CD4-positive, CD25-positive, alpha-beta regulatory T cell (primary cell): Measurements from ENCODE around the gene TAC3. TPM values are rescaled to one million over a fixed set of nuclear protein-coding genes. Genes with fewer than 3 reads are reported as not detected.
"Not testable (repeated sequence)": the region's sequence is repeated elsewhere in the genome, so short reads cannot be mapped to it uniquely, and the experiment has no call there.

Experiments used
- ATAC-seq, 2 donors: fragments of 150-1000 bp; cut with Tn5 transposase; one replicate each; pipeline ENCODE4 v1.10.0; 2021; ENCODE audit warnings: low read depth in 2 of 2, moderate number of reproducible peaks in 2 of 2, moderate library complexity in 1 of 2
- DNase-seq, 3 donors: peaks; one replicate each; pipeline versions ENCODE4 v3.0.0 to v3.0.0-alpha.2; 2012 to 2022; ENCODE audit warnings: mixed read lengths in 1 of 3
- H3K27ac ChIP-seq: one replicate; pipeline ENCODE4 v1.7.0; 2013; ENCODE audit warnings: mild to moderate bottlenecking, low read length; ENCODE audit not compliant: insufficient read depth, poor library complexity, severe bottlenecking
- H3K27me3 ChIP-seq: one replicate; pipeline ENCODE4 v1.7.0; 2013; ENCODE audit warnings: low read length; ENCODE audit not compliant: control insufficient read depth, insufficient read depth
- H3K36me3 ChIP-seq: one replicate; pipeline ENCODE4 v1.7.0; 2013; ENCODE audit warnings: mild to moderate bottlenecking, low read length, moderate library complexity; ENCODE audit not compliant: control insufficient read depth, insufficient read depth
- H3K4me1 ChIP-seq: 2 replicates; pipeline ENCODE4 v1.7.0; 2013; ENCODE audit warnings: mild to moderate bottlenecking, low read length; ENCODE audit not compliant: insufficient read depth, control insufficient read depth, poor library complexity, severe bottlenecking
- H3K4me3 ChIP-seq: one replicate; pipeline ENCODE4 v1.7.0; 2013; ENCODE audit warnings: low read depth, mild to moderate bottlenecking, low read length, moderate library complexity
- H3K9me3 ChIP-seq, 2 experiments: 1 replicate in 1 of 2; 2 replicates in 1 of 2; pipeline ENCODE4 v1.7.0; 2013; ENCODE audit warnings: low read length in 2 of 2, mild to moderate bottlenecking in 1 of 2, moderate library complexity in 1 of 2; ENCODE audit not compliant: control insufficient read depth in 2 of 2
- H3K27ac Mint-ChIP-seq, 3 donors: one replicate each; pipeline ENCODE4 v1.8.0; 2020 to 2022; ENCODE audit warnings: mild to moderate bottlenecking in 3 of 3, mixed read lengths in 3 of 3, moderate library complexity in 2 of 3
- H3K27me3 Mint-ChIP-seq: one replicate; pipeline ENCODE4 v1.8.0; 2022; ENCODE audit warnings: mild to moderate bottlenecking, mixed read lengths
- H3K36me3 Mint-ChIP-seq: one replicate; pipeline ENCODE4 v1.8.0; 2020; ENCODE audit warnings: mixed read lengths
- H3K4me1 Mint-ChIP-seq, 4 donors: one replicate each; pipeline ENCODE4 v1.8.0; 2020 to 2022; ENCODE audit warnings: mixed read lengths in 4 of 4, mild to moderate bottlenecking in 1 of 4
- H3K4me3 Mint-ChIP-seq, 4 donors: one replicate each; pipeline ENCODE4 v1.8.0; 2020 to 2022; ENCODE audit warnings: mild to moderate bottlenecking in 4 of 4, mixed read lengths in 4 of 4, moderate library complexity in 3 of 4
- H3K9me3 Mint-ChIP-seq, 7 donors: one replicate each; pipeline ENCODE4 v1.8.0; 2020 to 2022; ENCODE audit warnings: mixed read lengths in 7 of 7, mild to moderate bottlenecking in 3 of 7, moderate library complexity in 2 of 7
- polyA plus RNA-seq, 4 donors: library from polyadenylated mRNA; unstranded; fragments of 300-500 nt; fragmentation: Illumina TruSeq; gene quantifications; one replicate each; pipeline ENCODE4 v1.2.3, GENCODE V29; 2021
- total RNA-seq: library from RNA; stranded (reverse); gene quantifications from one replicate; pipeline ENCODE4 v1.2.3, GENCODE V29; 2022

TAC3 gene
- total and polyA plus RNA-seq, 5 donors from 2014 or later: not detected

GRCh38 chr12:56978397-56979138 lies 37.8 kb downstream of the TAC3 start:
- H3K27ac ChIP-seq: no peak overlapping the region
- no peak overlapping the region for H3K4me3 ChIP-seq
- no peaks in the 10 kb centered on the region for H3K36me3 ChIP-seq
- Mint-ChIP-seq H3K4me1 (no peaks in the 10 kb centered on the region), H3K4me3 (no peak overlapping the region), H3K27me3 (peaks cover 11% of the 10 kb centered on the region), H3K9me3 (peaks cover 0 to 2% (median 0%) of the 10 kb centered on the region in 7 donors), H3K27ac (peak overlapping the region in 1 of 3 donors; percentile 50), H3K36me3 (no peaks in the 10 kb centered on the region)
- H3K9me3 ChIP-seq: no peaks in the 10 kb centered on the region
- ATAC-seq (no peak), DNase-seq (no peak)
- no peaks in the 10 kb centered on the region for H3K4me1 ChIP-seq
- no peaks in the 10 kb centered on the region for H3K27me3 ChIP-seq

GRCh38 chr12:56977361-56977760 lies 39.0 kb downstream of the TAC3 start:
- not testable (repeated sequence) for H3K27ac ChIP-seq, H3K27me3 ChIP-seq, ATAC-seq, H3K36me3 ChIP-seq, H3K9me3 Mint-ChIP-seq, H3K4me1 ChIP-seq, DNase-seq, H3K4me3 Mint-ChIP-seq, H3K27ac Mint-ChIP-seq, H3K9me3 ChIP-seq, H3K4me3 ChIP-seq, H3K36me3 Mint-ChIP-seq, H3K4me1 Mint-ChIP-seq
- peaks cover 11% of the 10 kb centered on the region for H3K27me3 Mint-ChIP-seq

- H3K4me3 Mint-ChIP-seq, H3K9me3 Mint-ChIP-seq: not testable (repeated sequence)
- peaks cover 22% of the 10 kb centered on the region for H3K27me3 Mint-ChIP-seq
These were observed 42.1 kb downstream of the TAC3 start for GRCh38 chr12:56974224-56974623.

DNA sequence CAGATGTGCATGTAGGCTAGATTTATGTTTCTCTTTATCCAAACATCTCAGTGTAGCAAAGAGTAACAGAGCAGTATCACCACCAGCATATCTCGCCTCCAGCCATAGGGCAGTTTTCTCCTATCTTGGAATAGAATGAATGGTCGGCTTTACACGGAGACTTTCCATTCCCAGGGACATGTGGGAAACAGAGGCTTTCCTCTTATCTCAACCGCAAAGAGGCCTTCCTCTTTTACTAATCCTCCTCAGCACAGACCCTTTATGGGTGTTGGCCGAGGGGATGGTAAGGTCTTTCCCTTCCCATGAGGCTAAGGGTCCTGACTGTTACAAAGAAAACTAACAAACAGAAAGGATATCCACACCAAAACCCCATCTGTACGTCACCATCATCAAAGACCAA lies 47.4 kb downstream of the TAC3 start:
- H3K27ac Mint-ChIP-seq, H3K9me3 Mint-ChIP-seq, H3K4me3 ChIP-seq, H3K27me3 ChIP-seq, DNase-seq, H3K27ac ChIP-seq, H3K36me3 ChIP-seq, H3K4me1 ChIP-seq, ATAC-seq, H3K4me1 Mint-ChIP-seq, H3K4me3 Mint-ChIP-seq, H3K9me3 ChIP-seq, H3K36me3 Mint-ChIP-seq: not testable (repeated sequence)
- peaks cover 20% of the 10 kb centered on the region for H3K27me3 Mint-ChIP-seq

More at GRCh38 chr12:56974224-56974623, 42.1 kb downstream of the TAC3 start:
- ATAC-seq, H3K36me3 ChIP-seq, H3K4me1 ChIP-seq, H3K9me3 ChIP-seq, H3K27ac ChIP-seq, H3K36me3 Mint-ChIP-seq, DNase-seq, H3K27ac Mint-ChIP-seq, H3K4me1 Mint-ChIP-seq, H3K4me3 ChIP-seq, H3K27me3 ChIP-seq: not testable (repeated sequence)

DNA sequence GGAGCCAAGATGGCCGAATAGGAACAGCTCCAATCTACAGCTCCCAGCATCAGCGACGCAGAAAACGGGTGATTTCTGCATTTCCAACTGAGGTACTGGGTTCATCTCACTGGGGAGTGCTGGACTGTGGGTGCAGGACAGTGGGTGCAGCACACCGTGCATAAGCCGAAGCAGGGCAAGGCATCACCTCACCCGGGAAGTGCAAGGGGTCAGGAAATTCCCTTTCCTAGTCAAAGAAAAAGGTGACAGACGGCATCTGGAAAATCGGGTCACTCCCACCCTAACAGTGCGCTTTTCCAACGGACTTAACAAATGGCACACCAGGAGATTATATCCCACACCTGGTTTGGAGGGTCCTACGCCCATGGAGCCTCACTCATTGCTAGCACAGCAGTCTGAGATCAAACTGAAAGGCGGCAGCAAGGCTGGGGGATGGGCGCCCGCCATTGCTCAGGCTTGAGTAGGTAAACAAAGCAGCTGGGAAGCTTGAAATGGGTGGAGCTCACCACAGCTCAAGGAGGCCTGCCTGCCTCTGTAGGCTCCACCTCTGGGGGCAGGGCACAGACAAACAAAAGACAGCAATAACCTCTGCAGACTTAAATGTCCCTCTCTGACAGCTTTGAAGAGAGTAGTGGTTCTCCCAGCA lies 50.2 kb downstream of the TAC3 start:
- peaks cover 23% of the 10 kb centered on the region for H3K27me3 Mint-ChIP-seq
- H3K27me3 ChIP-seq, H3K36me3 Mint-ChIP-seq, H3K4me1 ChIP-seq, H3K36me3 ChIP-seq, H3K4me1 Mint-ChIP-seq, H3K4me3 ChIP-seq, H3K27ac Mint-ChIP-seq, H3K4me3 Mint-ChIP-seq, H3K9me3 ChIP-seq, ATAC-seq, H3K27ac ChIP-seq, DNase-seq: not testable (repeated sequence)
- peaks cover 0 to 11% (median 0%) of the 10 kb centered on the region in 7 donors for H3K9me3 Mint-ChIP-seq

- Mint-ChIP-seq H3K9me3 (peaks cover 0 to 12% (median 0%) of the 10 kb centered on the region in 7 donors), H3K27me3 (peaks cover 33% of the 10 kb centered on the region)
- not testable (repeated sequence) for H3K4me3 ChIP-seq, H3K4me1 ChIP-seq, DNase-seq, H3K27me3 ChIP-seq, ATAC-seq, H3K4me1 Mint-ChIP-seq, H3K9me3 ChIP-seq, H3K4me3 Mint-ChIP-seq, H3K27ac ChIP-seq, H3K27ac Mint-ChIP-seq, H3K36me3 Mint-ChIP-seq, H3K36me3 ChIP-seq
These were observed 51.2 kb downstream of the TAC3 start for GRCh38 chr12:56965124-56965523.

DNA sequence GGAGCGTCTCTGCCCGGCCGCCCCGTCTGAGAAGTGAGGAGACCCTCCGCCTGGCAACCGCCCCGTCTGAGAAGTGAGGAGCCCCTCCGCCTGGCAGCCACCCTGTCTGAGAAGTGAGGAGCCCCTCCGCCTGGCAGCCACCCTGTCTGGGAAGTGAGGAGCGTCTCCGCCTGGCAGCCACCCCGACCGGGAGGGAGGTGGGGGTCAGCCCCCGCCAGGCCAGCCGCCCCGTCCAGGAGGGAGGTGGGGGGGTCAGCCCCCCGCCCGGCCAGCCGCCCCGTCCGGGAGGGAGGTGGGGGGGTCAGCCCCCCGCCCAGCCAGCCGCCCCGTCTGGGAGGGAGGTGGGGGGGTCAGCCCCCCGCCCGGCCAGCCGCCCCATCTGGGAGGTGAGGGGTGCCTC lies 52.8 kb downstream of the TAC3 start:
- ATAC-seq, H3K9me3 ChIP-seq, H3K4me3 ChIP-seq, H3K4me3 Mint-ChIP-seq, H3K27ac Mint-ChIP-seq, H3K4me1 ChIP-seq, H3K36me3 ChIP-seq, H3K4me1 Mint-ChIP-seq, H3K27ac ChIP-seq, H3K27me3 ChIP-seq, DNase-seq: not testable (repeated sequence)
- H3K27me3 Mint-ChIP-seq: peaks cover 23% of the 10 kb centered on the region
- H3K9me3 Mint-ChIP-seq: peaks cover 0 to 12% (median 1%) of the 10 kb centered on the region in 7 donors
- H3K36me3 Mint-ChIP-seq: peaks cover 11% of the 10 kb centered on the region

DNA sequence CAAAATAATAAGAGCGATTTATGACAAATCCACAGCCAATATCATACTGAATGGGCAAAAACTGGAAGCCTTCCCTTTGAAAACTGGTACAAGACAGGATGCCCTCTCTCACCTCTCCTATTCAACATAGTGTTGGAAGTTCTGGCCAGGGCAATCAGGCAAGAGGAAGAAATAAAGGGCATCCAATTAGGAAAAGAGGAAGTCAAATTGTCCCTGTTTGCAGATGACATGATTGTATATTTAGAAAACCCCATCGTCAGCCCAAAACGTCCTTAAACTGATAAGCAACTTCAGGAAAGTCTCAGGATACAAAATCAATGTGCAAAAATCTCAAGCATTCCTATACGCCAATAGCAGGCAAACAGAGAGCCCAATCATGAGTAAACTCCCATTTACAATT lies 54.1 kb downstream of the TAC3 start:
- not testable (repeated sequence) for H3K27ac ChIP-seq, H3K4me1 Mint-ChIP-seq, H3K36me3 ChIP-seq, H3K9me3 ChIP-seq, H3K4me3 ChIP-seq, H3K27me3 ChIP-seq, H3K4me1 ChIP-seq, ATAC-seq, H3K27ac Mint-ChIP-seq, H3K4me3 Mint-ChIP-seq, DNase-seq
- Mint-ChIP-seq H3K9me3 (peaks cover 0 to 10% (median 4%) of the 10 kb centered on the region in 7 donors), H3K36me3 (peaks cover 16% of the 10 kb centered on the region), H3K27me3 (peaks cover 20% of the 10 kb centered on the region)
